Right lobe of liver (tissue), 6 donors: ENCODE measurements around the gene GRIA3. TPM values are rescaled to one million over a fixed set of nuclear protein-coding genes. Genes with fewer than 3 reads are reported as not detected.

ENCODE experiments used
- ATAC-seq, 4 donors: fragments of 200-7000 bp; cut with Tn5 transposase; one replicate each; pipeline ENCODE4 v1.9.1; 2020; ENCODE audit warnings: mild to moderate bottlenecking in 4 of 4, moderate library complexity in 4 of 4
- DNase-seq, 3 donors: peaks; one replicate each; pipeline ENCODE4 v3.0.0-alpha.2; 2020
- H3K27ac ChIP-seq, 3 donors: fragments of 200-600 bp; one replicate each; pipeline ENCODE4 v1.8.0; 2022
- H3K27me3 ChIP-seq, 2 donors: fragments of 200-600 bp; one replicate each; pipeline ENCODE4 v1.8.0; 2022
- H3K36me3 ChIP-seq, 4 donors: fragments of 200-600 bp; sonication (generic) in 1 of 4; one replicate each; pipeline versions ENCODE4 v1.5.1 to v1.8.0; 2017 to 2022; ENCODE audit warnings: control low read depth in 1 of 4
- H3K4me1 ChIP-seq, 4 donors: fragments of 200-600 bp; sonication (generic) in 1 of 4; one replicate each; pipeline versions ENCODE4 v1.5.1 to v1.8.0; 2017 to 2022; ENCODE audit warnings: control low read depth in 1 of 4
- H3K4me3 ChIP-seq, 3 donors: fragments of 200-600 bp; one replicate each; pipeline ENCODE4 v1.8.0; 2022
- H3K9me3 ChIP-seq, 4 donors: fragments of 200-600 bp; sonication (generic) in 1 of 4; one replicate each; pipeline versions ENCODE4 v1.5.1 to v1.8.0; 2017 to 2022; ENCODE audit warnings: control low read depth in 1 of 4
- CTCF ChIP-seq, 4 donors: fragments of 200-600 bp in 3 of 4; fragments of 450-650 bp in 1 of 4; IDR thresholded peaks; one replicate each; pipeline versions ENCODE4 v1.5.1 to v1.8.0; 2016 to 2022; ENCODE audit warnings: antibody characterized with exemption in 4 of 4, mild to moderate bottlenecking in 2 of 4
- POLR2A ChIP-seq: fragments of 450-650 bp; IDR thresholded peaks from one replicate; pipeline ENCODE4 v1.6.1; 2017; ENCODE audit warnings: antibody characterized with exemption, mild to moderate bottlenecking
- WGBS: methylation state at CpG from one replicate; pipeline ENCODE4 v1.1.6; 2018; ENCODE audit warnings: low coverage, low lambda C conversion rate; ENCODE audit not compliant: insufficient coverage; ENCODE audit errors: missing lambda C conversion rate; 5-methylcytosine and 5-hydroxymethylcytosine counted together
- intact Hi-C, 2 donors: fragments of 100-400 bp; cut with DNase I; formaldehyde crosslinking; loops; one replicate each; pipeline versions ENCODE4 v1.11.2 to v1.14.1; 2022
- total RNA-seq, 6 experiments: library from RNA; depleted of rRNA in 2 of 6; stranded (reverse); fragments of >200 nt in 2 of 6; fragmentation: NEBNext Ultra II Directional in 3 of 6; extraction: Animal tissue kit (Norgen Biotek cat#: 25700) in 3 of 6; gene quantifications; one replicate each; pipeline versions ENCODE4 v1.1.0 to v1.2.4, GENCODE V29; 2016 to 2023
- donor health status: DM: no; HTN: yes; CAD: no.
- donor health status: DM: no; HTN: no; CAD: no.
- donor health status: DM: no; HTN: no; CAD: no.
- donor health status: DM: no; HTN: yes; CAD: no.
- donor health status: DM: no; HTN: yes; CAD: no.

Gene GRIA3
- total RNA-seq, 6 experiments from 2014 or later = 0.93 to 6.4 (median 4.1) TPM

- no peak for DNase-seq
- Histone ChIP-seq H3K4me1 (no peaks in the 10 kb centered on the region), H3K27me3 (no peaks in the 10 kb centered on the region), H3K36me3 (no peaks in the 10 kb centered on the region), H3K27ac (no peak overlapping the region), H3K4me3 (no peak overlapping the region), H3K9me3 (no peaks in the 10 kb centered on the region)
- 57% methylated on average over 3 of the region's 3 CpGs for WGBS
- ATAC-seq = no peak
- intact Hi-C loops = no loop called here
- TF ChIP-seq POLR2A (no peak), CTCF (IDR thresholded peaks at IDR 0.05) (no peak)
These were observed 83.1 kb downstream of the GRIA3 start for GRCh38 chrX:123267220-123267619.

- no peak overlapping the region for H3K4me3 ChIP-seq
- H3K4me1 ChIP-seq = no peaks in the 10 kb centered on the region
- intact Hi-C loops = no loop called here
- no peak overlapping the region for H3K27ac ChIP-seq
- WGBS = 20% methylated on average over 2 of the region's 2 CpGs
- no peak for DNase-seq
- H3K36me3 ChIP-seq = no peaks in the 10 kb centered on the region
- no peaks in the 10 kb centered on the region for H3K9me3 ChIP-seq
- H3K27me3 ChIP-seq = no peaks in the 10 kb centered on the region
- TF ChIP-seq POLR2A = no peak
- TF ChIP-seq CTCF (IDR thresholded peaks at IDR 0.05) = no peak
- no peak for ATAC-seq
These were observed 87.8 kb downstream of the GRIA3 start for GRCh38 chrX:123271902-123272301.

- Histone ChIP-seq H3K4me3 (no peak overlapping the region), H3K27ac (no peak overlapping the region), H3K9me3 (no peaks in the 10 kb centered on the region), H3K27me3 (no peaks in the 10 kb centered on the region), H3K4me1 (no peaks in the 10 kb centered on the region), H3K36me3 (no peaks in the 10 kb centered on the region)
- intact Hi-C loops = no loop called here
- TF ChIP-seq POLR2A (no peak), CTCF (IDR thresholded peaks at IDR 0.05) (no peak)
- no peak for DNase-seq
- 53% methylated on average over 4 of the region's 4 CpGs for WGBS
- no peak for ATAC-seq
These were observed 88.6 kb downstream of the GRIA3 start for GRCh38 chrX:123272630-123273029.

- Histone ChIP-seq H3K4me3 (no peak overlapping the region), H3K9me3 (no peaks in the 10 kb centered on the region), H3K27me3 (no peaks in the 10 kb centered on the region), H3K4me1 (no peaks in the 10 kb centered on the region), H3K36me3 (no peaks in the 10 kb centered on the region), H3K27ac (no peak overlapping the region)
- 68% methylated on average over 2 of the region's 2 CpGs for WGBS
- TF ChIP-seq CTCF (IDR thresholded peaks at IDR 0.05) (no peak), POLR2A (no peak)
- DNase-seq = no peak
- intact Hi-C loops = no loop called here
- ATAC-seq = no peak
These were observed 90.7 kb downstream of the GRIA3 start for GRCh38 chrX:123274796-123275195.

GRCh38 chrX:123277347-123277746 lies 93.3 kb downstream of the GRIA3 start:
- DNase-seq (no peak), ATAC-seq (no peak)
- Histone ChIP-seq H3K9me3 (no peaks in the 10 kb centered on the region), H3K4me3 (no peak overlapping the region), H3K4me1 (no peaks in the 10 kb centered on the region), H3K27me3 (no peaks in the 10 kb centered on the region), H3K27ac (no peak overlapping the region), H3K36me3 (no peaks in the 10 kb centered on the region)
- WGBS = 34% methylated on average over 4 of the region's 4 CpGs
- intact Hi-C loops = no loop called here
- TF ChIP-seq CTCF (IDR thresholded peaks at IDR 0.05) (no peak), POLR2A (no peak)
